ENCODE measurements around the gene ZDHHC6. TPM values are rescaled to one million over a fixed set of nuclear protein-coding genes. Genes with fewer than 3 reads are reported as not detected.

ZDHHC6 gene
- total and polyA plus RNA-seq, 2 of the 8 experiments (the other 6 are each of a cell fraction or from before 2014, with no cell fraction given), result 13.6 to 27.4 TPM

DNA sequence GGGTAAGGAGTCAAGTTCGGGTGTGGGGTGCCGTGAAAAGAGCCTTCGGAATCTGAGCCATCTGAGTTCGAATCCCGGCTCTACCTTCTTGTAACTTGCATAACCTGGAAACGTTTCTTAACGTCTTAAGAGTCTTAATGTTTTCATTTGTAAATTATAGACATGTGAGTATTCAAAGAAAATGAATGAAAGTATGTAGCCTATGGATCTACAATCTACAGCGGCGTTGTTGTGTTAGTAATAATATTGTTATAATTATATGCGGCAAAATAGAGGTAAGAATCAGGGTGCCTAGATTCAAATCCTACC, 860 bp upstream of the ZDHHC6 start:
- no peak for FAIRE-seq

More for the DNA sequence above, 860 bp upstream of the ZDHHC6 start:
- Histone ChIP-seq H4K8ac (ENCODE audit: extremely low read depth, insufficient read depth, low read length) (peak overlapping the region; percentile 76; the same call in 1 of the 2 replicates), H3K4me3 (ENCODE audit: extremely low read depth in 1 of 4, insufficient read depth in 2 of 4, low read depth in 3 of 4, low read length in 4 of 4) (peak overlapping the region; percentile 85 to 99 (median 96)), H3K18ac (ENCODE audit: extremely low read depth, low read length) (no peak overlapping the region), H3K27me3 (replicated peaks in 1 of 4; ENCODE audit: control insufficient read depth in 3 of 4, extremely low read depth in 1 of 4, insufficient read depth in 3 of 4, low read length in 3 of 4) (no peaks in the 10 kb centered on the region), H3K79me1 (ENCODE audit: low read depth, low read length) (0 out of 2 replicates have a peak, but pooled peaks cover 5% of the 10 kb centered on the region), H4K5ac (ENCODE audit: insufficient read length, low read depth, low read length) (peak overlapping the region; percentile 85), H3K36me3 (ENCODE audit: control insufficient read depth in 2 of 4, insufficient read depth in 4 of 4, low read length in 3 of 4) (peaks cover 0 to 20% (median 4%) of the 10 kb centered on the region in 4 experiments; a peak in 5 of 8 replicates), H2BK15ac (ENCODE audit: low read length) (no peak overlapping the region), H2AFZ (ENCODE audit: low read length) (peak overlapping the region; percentile 98; the same call in 1 of the 2 replicates), H3K9ac (replicated peaks in 1 of 4; ENCODE audit: extremely low read depth in 1 of 4, low read depth in 3 of 4, low read length in 3 of 4) (peak overlapping the region in 3 of 4 experiments; percentile 72 to 88 (median 85); a peak in 6 of 7 replicates), H2BK120ac (replicated peaks; ENCODE audit: low read depth, low read length) (no peak overlapping the region), H2BK12ac (ENCODE audit: low read depth, low read length) (no peak overlapping the region), H2BK5ac (ENCODE audit: low read depth, low read length) (no peak overlapping the region), H3K56ac (replicated peaks; ENCODE audit: insufficient read length, low read depth, low read length) (no peak overlapping the region), H3K23ac (ENCODE audit: insufficient read length) (no peak overlapping the region), H3K79me2 (ENCODE audit: control insufficient read depth in 1 of 2, insufficient read depth in 2 of 2, low read length in 2 of 2) (peaks cover 0 to 56% of the 10 kb centered on the region in 2 experiments; a peak in 3 of 4 replicates), H3K14ac (ENCODE audit: insufficient read length) (no peak overlapping the region), H3K4ac (replicated peaks; ENCODE audit: insufficient read length, low read depth, low read length) (no peak overlapping the region), H3K23me2 (ENCODE audit: low read depth, low read length) (peaks cover 3% of the 10 kb centered on the region; the same call in 1 of the 2 replicates), H2BK20ac (ENCODE audit: low read length) (no peak overlapping the region), H2AK5ac (ENCODE audit: low read depth, low read length) (no peak overlapping the region), H4K91ac (replicated peaks; ENCODE audit: insufficient read length, low read length) (peak overlapping the region; percentile 73), H4K20me1 (replicated peaks in 1 of 2; ENCODE audit: control insufficient read depth in 1 of 2, insufficient read depth in 2 of 2, low read length in 2 of 2) (peaks cover 2% of the 10 kb centered on the region in 2 experiments), H3K4me1 (replicated peaks in 1 of 4; ENCODE audit: control insufficient read depth in 3 of 4, insufficient read depth in 4 of 4, low read length in 3 of 4) (no peaks in the 10 kb centered on the region; a peak in 1 of 7 replicates), H3K4me2 (ENCODE audit: insufficient read depth in 1 of 2, low read depth in 2 of 2, low read length in 2 of 2) (peak overlapping the region; percentile 89 to 92), H3K9me3 (ENCODE audit: insufficient read depth in 2 of 2, low read depth in 1 of 2, low read length in 1 of 2) (no peaks in the 10 kb centered on the region), H3K27ac (ENCODE audit: low read depth, low read length) (peak overlapping the region; percentile 94)
- no peak for TF ChIP-seq TAF1 (IDR thresholded peaks at IDR 0.05; ENCODE audit: low read depth, low read length)
- WGBS, 2 experiments (ENCODE audit: extremely low coverage in 1 of 2, insufficient coverage in 1 of 2, insufficient read length in 1 of 2, insufficient replicate concordance in 2 of 2, low coverage in 1 of 2, low lambda C conversion rate in 2 of 2, missing lambda C conversion rate in 1 of 2), result 15% methylated on average over 10 of the region's 10 CpGs; no CpG with 5 or more reads in 1 of the 2 experiments
- ChIA-PET CTCF (ENCODE audit: partially characterized antibody) (interaction anchor here (1.9 kb wide), 1 partner anchor 13 kb away, joined by 6 read pairs; no protein-coding TSS in a partner anchor), POLR2A (ENCODE audit: partially characterized antibody) (interaction anchor here (0.9 to 2.6 kb wide), 4 partner anchors 9 to 16 kb away, joined by 5 to 16 read pairs (median 6); no protein-coding TSS in a partner anchor)
- DNase-seq (ENCODE audit: low read depth in 1 of 2, low spot score in 2 of 2), result no peak

Data from H1 (cell line).